ENCODE results near the gene ZNF330. TPM values are rescaled to one million over a fixed set of nuclear protein-coding genes. Genes with fewer than 3 reads are reported as not detected.

The ZNF330 gene
- total RNA-seq, 1 experiment from 2014 or later = 43.9 TPM

GRCh38 chr4:141177171-141177570, 43.5 kb upstream of the ZNF330 start (continued):
- TF ChIP-seq AFF4 (CRISPR knock-in tag; IDR thresholded peaks at IDR 0.05; ENCODE audit: borderline replicate concordance) (no peak), SOX15 (CRISPR knock-in tag; IDR thresholded peaks at IDR 0.05) (no peak), ZNF317 (CRISPR knock-in tag; IDR thresholded peaks at IDR 0.05; ENCODE audit: borderline replicate concordance, low read depth) (no peak), E2F1 (CRISPR knock-in tag; IDR thresholded peaks at IDR 0.05) (no peak), ERG (CRISPR knock-in tag; IDR thresholded peaks at IDR 0.05) (no peak), HMGA2 (CRISPR knock-in tag; IDR thresholded peaks at IDR 0.05) (no peak), ZNF425 (CRISPR knock-in tag; conservative IDR thresholded peaks at IDR 0.05) (no peak), FOXP4 (CRISPR knock-in tag; IDR thresholded peaks at IDR 0.05) (no peak), FOXP1 (CRISPR knock-in tag; IDR thresholded peaks at IDR 0.05; ENCODE audit: borderline replicate concordance) (no peak), ETV6 (CRISPR knock-in tag; IDR thresholded peaks at IDR 0.05) (no peak), TCF7 (CRISPR knock-in tag; IDR thresholded peaks at IDR 0.05; ENCODE audit: low read depth) (no peak)

- Mint-ChIP-seq H3K9me3 (no peaks in the 10 kb centered on the region), H3K36me3 (no peaks in the 10 kb centered on the region), H3K27me3 (ENCODE audit: low read depth) (no peaks in the 10 kb centered on the region), H3K27ac (no peak overlapping the region), H3K4me1 (no peaks in the 10 kb centered on the region), H3K4me3 (no peak overlapping the region)
- ATAC-seq (no peak), DNase-seq (ENCODE audit: low spot score) (no peak)
- ChIA-PET CTCF (no interaction called here), POLR2A (no interaction called here)
- TF ChIP-seq AFF4 (CRISPR knock-in tag; IDR thresholded peaks at IDR 0.05; ENCODE audit: borderline replicate concordance) = no peak
- TF ChIP-seq NFYB (CRISPR knock-in tag; conservative IDR thresholded peaks at IDR 0.05; ENCODE audit: low read depth) = no peak
- no peak for TF ChIP-seq SMAD4 (CRISPR knock-in tag; IDR thresholded peaks at IDR 0.05)
- no peak for TF ChIP-seq ELF4 (CRISPR knock-in tag; IDR thresholded peaks at IDR 0.05; ENCODE audit: low read depth)
- TF ChIP-seq OVOL2 (CRISPR knock-in tag; IDR thresholded peaks at IDR 0.05; ENCODE audit: borderline replicate concordance) = no peak
- no peak for TF ChIP-seq ZNF281 (CRISPR knock-in tag; IDR thresholded peaks at IDR 0.05)
- TF ChIP-seq ESRRA (CRISPR knock-in tag; IDR thresholded peaks at IDR 0.05; ENCODE audit: borderline replicate concordance) = no peak
- TF ChIP-seq FOXP1 (CRISPR knock-in tag; IDR thresholded peaks at IDR 0.05; ENCODE audit: borderline replicate concordance) = no peak
Observed at GRCh38 chr4:141179474-141180373, 41.0 kb upstream of the ZNF330 start.
